Neuronal stem cell (in vitro differentiated cells): ENCODE data around the gene HIPK2.

Experiments
- DNase-seq: peaks from one replicate; pipeline ENCODE4 v3.0.0-alpha.2; 2013; ENCODE audit warnings: low spot score
- H2AFZ ChIP-seq: one replicate; pipeline ENCODE4 v1.6.1; 2013; ENCODE audit warnings: mild to moderate bottlenecking, low read length, inconsistent platforms
- H2AK5ac ChIP-seq: 2 replicates; pipeline ENCODE4 v1.6.1; 2013; ENCODE audit warnings: low read depth, mild to moderate bottlenecking, inconsistent platforms, low read length, moderate library complexity, mixed read lengths
- H2BK120ac ChIP-seq: 2 replicates; pipeline ENCODE4 v1.6.1; 2013; ENCODE audit warnings: low read depth, mild to moderate bottlenecking, inconsistent platforms, low read length, moderate library complexity, mixed read lengths
- H2BK12ac ChIP-seq: one replicate; pipeline ENCODE4 v1.6.1; 2013; ENCODE audit warnings: low read length, inconsistent platforms
- H2BK15ac ChIP-seq: 2 replicates; pipeline ENCODE4 v1.6.1; 2013; ENCODE audit warnings: mild to moderate bottlenecking, low read length, inconsistent platforms, mixed read lengths
- H2BK5ac ChIP-seq: one replicate; pipeline ENCODE4 v1.6.1; 2013; ENCODE audit warnings: inconsistent platforms, mild to moderate bottlenecking, low read length, moderate library complexity
- H3K14ac ChIP-seq: one replicate; pipeline ENCODE4 v1.6.1; 2013; ENCODE audit warnings: low read length, inconsistent platforms
- H3K18ac ChIP-seq: 2 replicates; pipeline ENCODE4 v1.6.1; 2013; ENCODE audit warnings: low read length, inconsistent platforms
- H3K23ac ChIP-seq: 2 replicates; pipeline ENCODE4 v1.6.1; 2013; ENCODE audit warnings: low read depth, mild to moderate bottlenecking, mixed read lengths, low read length, inconsistent platforms; ENCODE audit not compliant: poor library complexity
- H3K27ac ChIP-seq: replicated peaks from 3 replicates; pipeline ENCODE4 v1.5.1; 2013; ENCODE audit warnings: low read length, inconsistent platforms
- H3K27me3 ChIP-seq, 3 experiments: 2 replicates each; pipeline ENCODE4 v1.6.1; 2013; ENCODE audit warnings: low read length in 3 of 3, mild to moderate bottlenecking in 2 of 3, inconsistent platforms in 1 of 3, low read depth in 1 of 3, mixed read lengths in 1 of 3, moderate library complexity in 1 of 3; ENCODE audit not compliant: control insufficient read depth in 3 of 3, insufficient read depth in 3 of 3
- H3K36me3 ChIP-seq, 2 donors: replicated peaks in 1 of 2; 2 replicates each; pipeline ENCODE4 v1.6.1; 2013; ENCODE audit warnings: low read length in 2 of 2; ENCODE audit not compliant: control insufficient read depth in 2 of 2, insufficient read depth in 2 of 2
- H3K4ac ChIP-seq: 2 replicates; pipeline ENCODE4 v1.6.1; 2013; ENCODE audit warnings: inconsistent platforms, mild to moderate bottlenecking, low read length, moderate library complexity
- H3K4me1 ChIP-seq, 2 donors: 1 replicate in 1 of 2; 2 replicates in 1 of 2; pipeline ENCODE4 v1.6.1; 2013; ENCODE audit warnings: low read length in 2 of 2, low read depth in 1 of 2; ENCODE audit not compliant: control insufficient read depth in 2 of 2, insufficient read depth in 1 of 2
- H3K4me2 ChIP-seq: one replicate; pipeline ENCODE4 v1.6.1; 2013; ENCODE audit warnings: mild to moderate bottlenecking, low read length, inconsistent platforms; ENCODE audit not compliant: insufficient read depth, poor library complexity, severe bottlenecking
- H3K4me3 ChIP-seq, 2 donors: 2 replicates each; pipeline ENCODE4 v1.5.1; 2013; ENCODE audit warnings: low read length in 2 of 2, mild to moderate bottlenecking in 2 of 2, inconsistent platforms in 1 of 2, moderate library complexity in 1 of 2
- H3K79me1 ChIP-seq: one replicate; pipeline ENCODE4 v1.6.1; 2013; ENCODE audit warnings: low read depth, mild to moderate bottlenecking, inconsistent platforms, low read length, moderate library complexity
- H3K9ac ChIP-seq: one replicate; pipeline ENCODE4 v1.6.1; 2013; ENCODE audit warnings: mild to moderate bottlenecking, low read depth, low read length, inconsistent platforms; ENCODE audit not compliant: poor library complexity
- H3K9me3 ChIP-seq, 2 donors: replicated peaks in 1 of 2; 2 replicates each; pipeline versions ENCODE3 to v1.6.1; 2013; ENCODE audit warnings: low read length in 2 of 2, mild to moderate bottlenecking in 2 of 2, inconsistent platforms in 1 of 2, low read depth in 1 of 2, mixed read lengths in 1 of 2, moderate library complexity in 1 of 2; ENCODE audit not compliant: control insufficient read depth in 2 of 2, insufficient read depth in 1 of 2
- H4K8ac ChIP-seq: one replicate; pipeline ENCODE4 v1.6.1; 2013; ENCODE audit warnings: low read depth, mild to moderate bottlenecking, inconsistent platforms, low read length, moderate library complexity
- H4K91ac ChIP-seq: one replicate; pipeline ENCODE4 v1.6.1; 2013; ENCODE audit warnings: low read length, low read depth, mild to moderate bottlenecking, inconsistent platforms; ENCODE audit not compliant: poor library complexity
- WGBS, 2 donors: extraction: QIAGEN DNeasy Blood & Tissue Kit; methylation state at CpG; one replicate each; pipeline ENCODE4 v1.1.7; 2013; ENCODE audit warnings: missing lambda C conversion rate in 2 of 2, mixed read lengths in 1 of 2; ENCODE audit not compliant: insufficient read length in 2 of 2, insufficient replicate concordance in 1 of 2; ENCODE audit errors: extremely low coverage in 2 of 2; 5-methylcytosine and 5-hydroxymethylcytosine counted together

HIPK2 gene

DNA sequence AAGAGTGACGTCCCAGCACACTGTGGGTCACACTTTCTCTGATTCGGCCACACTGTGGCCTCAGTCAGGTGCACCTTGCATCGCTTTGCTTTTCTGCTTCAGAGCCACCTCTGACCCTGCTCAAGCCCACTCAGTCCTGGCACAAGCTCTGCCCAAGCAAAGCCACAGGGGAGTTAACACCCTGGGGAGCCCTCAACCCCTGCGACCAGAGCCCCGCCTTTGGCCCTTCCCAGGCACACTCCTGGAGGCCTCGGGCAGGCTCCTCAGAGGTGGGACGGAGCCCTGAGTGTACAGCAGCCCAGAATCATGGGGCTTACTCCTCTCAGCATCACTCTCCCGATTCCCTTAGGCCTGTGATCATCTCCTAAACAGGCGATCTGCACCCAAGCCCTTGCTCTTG is 71.0 kb downstream of the HIPK2 start:
- Histone ChIP-seq H2BK15ac (no peak overlapping the region), H3K27me3 (no peaks in the 10 kb centered on the region), H3K79me1 (peaks cover 9% of the 10 kb centered on the region), H3K4me2 (no peak overlapping the region), H4K8ac (no peak overlapping the region), H2BK5ac (no peak overlapping the region), H4K91ac (no peak overlapping the region), H3K4me1 (peaks cover 0 to 6% of the 10 kb centered on the region in 2 donors), H2BK120ac (no peak overlapping the region), H3K9me3 (no peaks in the 10 kb centered on the region), H3K36me3 (peaks cover 2 to 53% of the 10 kb centered on the region in 2 donors), H3K9ac (no peak overlapping the region), H3K4ac (no peak overlapping the region), H2BK12ac (no peak overlapping the region), H3K23ac (no peak overlapping the region), H3K14ac (no peak overlapping the region), H3K18ac (peak overlapping the region; percentile 46), H2AFZ (no peak overlapping the region), H2AK5ac (no peak overlapping the region), H3K4me3 (no peak overlapping the region), H3K27ac (no peak overlapping the region)
- no CpG with 5 or more reads among the region's 9 CpGs for WGBS, 2 donors
- no peak for DNase-seq

- WGBS, 2 donors, result no CpG with 5 or more reads among the region's 8 CpGs
- Histone ChIP-seq H3K27me3 (no peaks in the 10 kb centered on the region), H4K8ac (no peak overlapping the region), H2AK5ac (no peak overlapping the region), H2AFZ (no peak overlapping the region), H3K9ac (no peak overlapping the region), H3K9me3 (no peaks in the 10 kb centered on the region), H2BK120ac (no peak overlapping the region), H3K14ac (no peak overlapping the region), H3K23ac (no peak overlapping the region), H3K4me2 (no peak overlapping the region), H3K4me1 (peaks cover 0 to 7% of the 10 kb centered on the region in 2 donors), H2BK5ac (no peak overlapping the region), H3K4ac (no peak overlapping the region), H4K91ac (no peak overlapping the region), H2BK15ac (no peak overlapping the region), H3K18ac (no peak overlapping the region), H3K4me3 (peak overlapping the region in 1 of 2 donors; percentile 65), H3K27ac (no peak overlapping the region), H3K79me1 (peaks cover 12% of the 10 kb centered on the region), H3K36me3 (peaks cover 2 to 41% of the 10 kb centered on the region in 2 donors), H2BK12ac (no peak overlapping the region)
- no peak for DNase-seq
Measured at GRCh38 chr7:139704308-139704879, 73.4 kb downstream of the HIPK2 start.

DNA sequence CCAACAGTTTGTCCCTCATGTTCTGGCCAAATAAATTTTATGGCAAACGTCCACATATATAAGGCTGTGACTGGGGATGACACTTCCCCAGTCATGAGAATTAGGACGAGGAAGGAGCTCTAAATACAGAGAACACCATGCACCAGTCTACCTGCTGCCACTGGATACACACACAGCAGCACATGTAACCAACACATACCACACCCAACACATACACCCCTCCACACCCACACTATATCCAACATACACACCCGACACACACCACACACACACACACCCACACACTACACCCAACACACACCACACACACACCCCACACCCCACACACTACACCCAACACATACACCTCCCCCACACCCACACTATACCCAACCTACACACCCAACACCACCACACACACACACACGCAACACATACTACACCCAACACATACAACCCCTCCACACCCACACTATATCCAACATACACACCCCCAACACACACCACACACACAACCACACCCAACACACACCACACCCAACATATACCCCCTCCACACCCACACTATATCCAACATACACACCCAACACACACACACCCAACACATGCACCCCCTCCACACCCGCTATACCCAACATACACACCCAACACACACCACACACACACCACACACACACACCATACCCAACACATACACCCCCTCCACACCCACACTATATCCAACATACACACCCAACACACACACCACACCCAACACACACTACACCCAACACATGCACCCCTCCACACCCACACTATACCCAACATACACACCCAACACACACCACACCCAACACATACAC is 74.1 kb downstream of the HIPK2 start:
- Histone ChIP-seq H3K14ac (no peak overlapping the region), H2AK5ac (no peak overlapping the region), H3K27me3 (no peaks in the 10 kb centered on the region), H4K91ac (no peak overlapping the region), H3K79me1 (peaks cover 12% of the 10 kb centered on the region), H3K4me3 (peak overlapping the region in 1 of 2 donors; percentile 65), H4K8ac (no peak overlapping the region), H3K18ac (no peak overlapping the region), H3K9me3 (no peaks in the 10 kb centered on the region), H3K36me3 (peaks cover 2 to 34% of the 10 kb centered on the region in 2 donors), H2BK120ac (no peak overlapping the region), H3K4ac (no peak overlapping the region), H3K9ac (no peak overlapping the region), H2BK12ac (no peak overlapping the region), H2BK15ac (no peak overlapping the region), H2AFZ (no peak overlapping the region), H3K27ac (no peak overlapping the region), H3K4me1 (peaks cover 0 to 7% of the 10 kb centered on the region in 2 donors), H3K4me2 (no peak overlapping the region), H2BK5ac (no peak overlapping the region), H3K23ac (no peak overlapping the region)
- 100% methylated on average over 3 of the region's 5 CpGs; no CpG with 5 or more reads in 1 of the 2 donors for WGBS, 2 donors
- DNase-seq, result no peak

DNA sequence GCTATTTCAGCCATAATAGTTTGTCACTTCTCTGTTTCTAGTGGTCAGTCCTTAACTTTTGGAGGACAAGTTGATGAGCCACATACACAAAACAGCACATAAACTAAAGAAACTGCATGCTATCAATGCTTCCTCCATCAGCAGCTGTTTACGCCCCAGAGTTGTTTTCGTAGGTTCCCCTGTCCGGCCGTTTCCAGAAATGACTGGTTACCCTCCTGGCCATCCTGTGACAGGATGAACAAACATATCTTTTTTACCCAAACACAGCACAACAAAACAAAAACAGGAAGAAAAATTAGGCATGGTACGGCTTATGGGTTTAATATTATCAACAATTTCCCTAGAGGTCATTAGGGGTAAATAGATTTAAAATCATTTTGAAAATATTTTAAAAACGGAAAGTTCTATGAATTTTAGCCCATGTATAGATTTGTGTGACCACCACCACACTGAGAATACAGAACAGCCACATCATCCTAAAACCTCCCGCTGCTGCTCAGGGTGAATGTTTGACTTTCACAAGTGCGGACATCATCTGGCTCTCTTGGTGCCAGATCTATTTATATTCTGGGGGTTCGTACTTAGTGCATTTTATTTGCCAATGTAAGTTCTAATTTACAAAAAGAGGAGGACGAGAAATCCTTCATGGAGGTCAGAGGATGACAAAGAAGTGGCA is 74.8 kb downstream of the HIPK2 start:
- peaks cover 0 to 32% of the 10 kb centered on the region in 2 donors for H3K36me3 ChIP-seq
- no peak overlapping the region for H3K4me3 ChIP-seq
- H3K79me1 ChIP-seq, result peaks cover 10% of the 10 kb centered on the region

More for the DNA sequence above, 74.8 kb downstream of the HIPK2 start:
- Histone ChIP-seq H2BK15ac (no peak overlapping the region), H2AFZ (no peak overlapping the region), H3K4ac (no peak overlapping the region), H2BK12ac (no peak overlapping the region), H3K4me2 (no peak overlapping the region), H2BK5ac (no peak overlapping the region), H3K4me1 (peaks cover 0 to 7% of the 10 kb centered on the region in 2 donors), H4K8ac (no peak overlapping the region), H3K14ac (no peak overlapping the region), H3K23ac (no peak overlapping the region), H3K9ac (no peak overlapping the region), H3K27ac (no peak overlapping the region), H3K18ac (no peak overlapping the region), H2BK120ac (no peak overlapping the region), H3K9me3 (no peaks in the 10 kb centered on the region), H2AK5ac (no peak overlapping the region), H3K27me3 (no peaks in the 10 kb centered on the region), H4K91ac (no peak overlapping the region)
- DNase-seq, result no peak
- WGBS, 2 donors, result no CpG with 5 or more reads among the region's 10 CpGs
